Measurements from ENCODE around the gene ST8SIA1. TPM values are rescaled to one million over a fixed set of nuclear protein-coding genes. Genes with fewer than 3 reads are reported as not detected.

The ST8SIA1 gene
- total and polyA plus RNA-seq, 2 of the 8 experiments (the other 6 are each of a cell fraction or from before 2014, with no cell fraction given) = 1.9 to 4.4 TPM

DNA sequence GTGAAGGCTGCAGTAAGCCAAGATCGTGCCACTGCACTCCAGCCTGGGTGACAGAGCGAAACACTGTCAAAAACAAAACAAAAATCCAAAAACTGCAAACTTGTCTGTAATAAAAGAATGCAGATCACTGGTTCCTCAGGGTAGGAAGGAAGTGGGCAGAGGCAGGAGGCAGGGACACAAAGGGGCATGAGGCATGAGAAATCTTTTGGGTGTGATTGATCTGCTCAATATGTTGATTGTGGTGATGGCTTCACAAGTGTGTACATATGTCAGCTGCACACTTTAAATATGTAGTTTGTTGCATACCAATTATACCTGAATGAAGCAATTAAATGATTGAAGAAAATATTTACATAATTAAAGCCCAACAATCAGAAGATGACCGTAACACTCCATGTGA is 170.9 kb downstream of the ST8SIA1 start:
- CTCF ChIA-PET (ENCODE audit: partially characterized antibody) = interaction anchor here (0.6 kb wide), 1 partner anchor 18 kb away, joined by 5 read pairs; no protein-coding TSS in a partner anchor
- H3K36me3 ChIP-seq (ENCODE audit: control insufficient read depth in 2 of 4, insufficient read depth in 4 of 4, low read length in 3 of 4) = no peaks in the 10 kb centered on the region
- H2BK12ac ChIP-seq (ENCODE audit: low read depth, low read length) = no peak overlapping the region
- FAIRE-seq = no peak
- no peak overlapping the region for H2BK5ac ChIP-seq (ENCODE audit: low read depth, low read length)
- no peak overlapping the region for H3K4me3 ChIP-seq (ENCODE audit: extremely low read depth in 1 of 4, insufficient read depth in 2 of 4, low read depth in 3 of 4, low read length in 4 of 4)
- no peak overlapping the region for H2BK120ac ChIP-seq (replicated peaks; ENCODE audit: low read depth, low read length)
- H3K79me1 ChIP-seq (ENCODE audit: low read depth, low read length) = no peaks in the 10 kb centered on the region
- no peak overlapping the region for H3K18ac ChIP-seq (ENCODE audit: extremely low read depth, low read length)
- H4K91ac ChIP-seq (replicated peaks; ENCODE audit: insufficient read length, low read length) = no peak overlapping the region
- no peak overlapping the region for H3K14ac ChIP-seq (ENCODE audit: insufficient read length)
- no peak overlapping the region for H4K8ac ChIP-seq (ENCODE audit: extremely low read depth, insufficient read depth, low read length)
- no peak overlapping the region for H3K4ac ChIP-seq (replicated peaks; ENCODE audit: insufficient read length, low read depth, low read length)
- no peak for DNase-seq (ENCODE audit: low read depth in 1 of 2, low spot score in 2 of 2)
- WGBS, 2 experiments (ENCODE audit: extremely low coverage in 1 of 2, insufficient coverage in 1 of 2, insufficient read length in 1 of 2, insufficient replicate concordance in 2 of 2, low coverage in 1 of 2, low lambda C conversion rate in 2 of 2, missing lambda C conversion rate in 1 of 2) = 85% methylated on average over 3 of the region's 3 CpGs; no CpG with 5 or more reads in 1 of the 2 experiments
- no peak overlapping the region for H2AFZ ChIP-seq (ENCODE audit: low read length)
- TF ChIP-seq GTF2F1 (IDR thresholded peaks at IDR 0.05; ENCODE audit: borderline replicate concordance, low read depth, low read length) (no peak), CTBP2 (IDR thresholded peaks at IDR 0.05; ENCODE audit: borderline replicate concordance, insufficient read depth, insufficient read length, low read length) (no peak), NANOG (IDR thresholded peaks at IDR 0.05; ENCODE audit: insufficient read depth, low read depth, low read length, poor library complexity, severe bottlenecking) (no peak), TAF7 (optimal IDR thresholded peaks at IDR 0.05; ENCODE audit: borderline replicate concordance, low read depth, low read length) (no peak), EP300 (IDR thresholded peaks at IDR 0.05; ENCODE audit: borderline replicate concordance in 1 of 2, low read depth in 2 of 2, low read length in 2 of 2) (no peak), RFX5 (IDR thresholded peaks at IDR 0.05; ENCODE audit: borderline replicate concordance, low read depth, low read length) (no peak), JUND (IDR thresholded peaks at IDR 0.05; ENCODE audit: low read length) (no peak), HDAC6 (IDR thresholded peaks at IDR 0.05; ENCODE audit: low read depth, low read length) (no peak), JUN (IDR thresholded peaks at IDR 0.05; ENCODE audit: low read depth, low read length) (no peak)
- TF ChIP-seq, protein P1, sequence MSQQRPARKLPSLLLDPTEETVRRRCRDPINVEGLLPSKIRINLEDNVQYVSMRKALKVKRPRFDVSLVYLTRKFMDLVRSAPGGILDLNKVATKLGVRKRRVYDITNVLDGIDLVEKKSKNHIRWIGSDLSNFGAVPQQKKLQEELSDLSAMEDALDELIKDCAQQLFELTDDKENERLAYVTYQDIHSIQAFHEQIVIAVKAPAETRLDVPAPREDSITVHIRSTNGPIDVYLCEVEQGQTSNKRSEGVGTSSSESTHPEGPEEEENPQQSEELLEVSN (IDR thresholded peaks at IDR 0.05) = no peak
- no peak overlapping the region for H3K56ac ChIP-seq (replicated peaks; ENCODE audit: insufficient read length, low read depth, low read length)
- POLR2A ChIA-PET (ENCODE audit: partially characterized antibody) = no interaction called here
- H2AK5ac ChIP-seq (ENCODE audit: low read depth, low read length) = no peak overlapping the region
- no peak overlapping the region for H2BK20ac ChIP-seq (ENCODE audit: low read length)
- no peak overlapping the region for H3K23ac ChIP-seq (ENCODE audit: insufficient read length)
- no peak overlapping the region for H2BK15ac ChIP-seq (ENCODE audit: low read length)
- no peaks in the 10 kb centered on the region for H3K4me1 ChIP-seq (replicated peaks in 1 of 4; ENCODE audit: control insufficient read depth in 3 of 4, insufficient read depth in 4 of 4, low read length in 3 of 4)
- no peaks in the 10 kb centered on the region for H3K27me3 ChIP-seq (replicated peaks in 1 of 4; ENCODE audit: control insufficient read depth in 3 of 4, extremely low read depth in 1 of 4, insufficient read depth in 3 of 4, low read length in 3 of 4)
- no peaks in the 10 kb centered on the region for H3K9me3 ChIP-seq (ENCODE audit: insufficient read depth in 2 of 2, low read depth in 1 of 2, low read length in 1 of 2)
- H4K5ac ChIP-seq (ENCODE audit: insufficient read length, low read depth, low read length) = no peak overlapping the region
- H3K9ac ChIP-seq (replicated peaks in 1 of 4; ENCODE audit: extremely low read depth in 1 of 4, low read depth in 3 of 4, low read length in 3 of 4) = no peak overlapping the region
- H3K4me2 ChIP-seq (ENCODE audit: insufficient read depth in 1 of 2, low read depth in 2 of 2, low read length in 2 of 2) = no peak overlapping the region
- H4K20me1 ChIP-seq (replicated peaks in 1 of 2; ENCODE audit: control insufficient read depth in 1 of 2, insufficient read depth in 2 of 2, low read length in 2 of 2) = no peaks in the 10 kb centered on the region
- H3K27ac ChIP-seq (ENCODE audit: low read depth, low read length) = no peak overlapping the region
- H3K79me2 ChIP-seq (ENCODE audit: control insufficient read depth in 1 of 2, insufficient read depth in 2 of 2, low read length in 2 of 2) = no peaks in the 10 kb centered on the region
- no peaks in the 10 kb centered on the region for H3K23me2 ChIP-seq (ENCODE audit: low read depth, low read length)
